Fibroblast of pulmonary artery (primary cell): ENCODE measurements around the gene MYO5B.
"Not testable (repeated sequence)": the region's sequence is repeated elsewhere in the genome, so short reads cannot be mapped to it uniquely, and the experiment has no call there.

Source experiments
- DNase-seq: peaks from one replicate; pipeline ENCODE4 v3.0.0-alpha.2; 2010; ENCODE audit warnings: low read depth
- H3K4me3 ChIP-seq: replicated peaks from 2 replicates; pipeline ENCODE4 v1.5.1; 2011; ENCODE audit warnings: low read depth, mild to moderate bottlenecking, control low read depth, low read length, moderate library complexity
- CTCF ChIP-seq: IDR thresholded peaks from 2 replicates; pipeline ENCODE4 v1.5.1; 2011; ENCODE audit warnings: mild to moderate bottlenecking, control low read depth, low read length, inconsistent platforms; ENCODE audit errors: missing control alignments

The MYO5B gene

GRCh38 chr18:49786019-49786720, 408.8 kb downstream of the MYO5B start:
- no peak for DNase-seq
- H3K4me3 ChIP-seq = no peak overlapping the region
- TF ChIP-seq CTCF = no peak

- peak; percentile 64 for DNase-seq
- peak; percentile 44 for TF ChIP-seq CTCF
- H3K4me3 ChIP-seq = no peak overlapping the region
These were observed 410.3 kb downstream of the MYO5B start for GRCh38 chr18:49784427-49785185.

- DNase-seq, H3K4me3 ChIP-seq: not testable (repeated sequence)
These were observed 411.3 kb downstream of the MYO5B start for GRCh38 chr18:49783631-49784030.

GRCh38 chr18:49778826-49779465, 416.0 kb downstream of the MYO5B start:
- TF ChIP-seq CTCF = no peak
- H3K4me3 ChIP-seq = no peak overlapping the region
- DNase-seq = peak; percentile 41
